B cell (primary cell): ENCODE results near the gene MTMR10. TPM values are rescaled to one million over a fixed set of nuclear protein-coding genes. Genes with fewer than 3 reads are reported as not detected.

Experiments
- ATAC-seq: fragments of 200-7000 bp; cut with Tn5 transposase; one replicate; pipeline ENCODE4 v1.10.0; 2021; ENCODE audit warnings: low read depth, mild to moderate bottlenecking, moderate number of reproducible peaks, moderate library complexity
- CTCF ChIA-PET: fragments of 350-600 bp; sonication (Branson Sonifier 250); formaldehyde crosslinking; loops from one replicate; lab custom pipeline; 2021; ENCODE audit warnings: antibody characterized with exemption, inconsistent platforms; lab: Charles Lee
- POLR2A ChIA-PET: fragments of 350-600 bp; sonication (Branson Sonifier 250); formaldehyde crosslinking; loops from one replicate; lab custom pipeline; 2021; ENCODE audit warnings: antibody characterized with exemption; lab: Charles Lee
- DNase-seq: peaks from one replicate; pipeline ENCODE4 v3.0.0; 2013
- H2AFZ ChIP-seq: 2 replicates; pipeline ENCODE4 v1.6.1; 2012; ENCODE audit warnings: mild to moderate bottlenecking, low read depth, low read length; ENCODE audit not compliant: insufficient read depth, poor library complexity, severe bottlenecking
- H3K27ac ChIP-seq, 2 donors: 1 replicate in 1 of 2; 2 replicates in 1 of 2; pipeline ENCODE4 v1.5.1; 2012 to 2013; ENCODE audit warnings: low read length in 2 of 2, mild to moderate bottlenecking in 2 of 2, moderate library complexity in 1 of 2
- H3K27me3 ChIP-seq, 4 experiments: fragments of 200-600 bp in 1 of 4; sonication (generic) in 1 of 4; replicated peaks in 1 of 4; 1 replicate in 2 of 4; 2 replicates in 2 of 4; pipeline versions ENCODE4 v1.6.1 to v1.7.0; 2013 to 2016; ENCODE audit warnings: low read length in 3 of 4, mild to moderate bottlenecking in 2 of 4, mixed read lengths in 1 of 4, moderate library complexity in 1 of 4; ENCODE audit not compliant: insufficient read depth in 4 of 4, control insufficient read depth in 3 of 4; ENCODE audit errors: control extremely low read depth in 1 of 4
- H3K36me3 ChIP-seq, 2 experiments: replicated peaks in 1 of 2; 1 replicate in 1 of 2; 2 replicates in 1 of 2; pipeline versions ENCODE4 v1.6.1 to v1.7.1; 2013; ENCODE audit warnings: low read length in 1 of 2; ENCODE audit not compliant: insufficient read depth in 2 of 2, control insufficient read depth in 1 of 2; ENCODE audit errors: control extremely low read depth in 1 of 2, extremely low read depth in 1 of 2
- H3K4me1 ChIP-seq, 2 donors: fragments of 200-600 bp in 1 of 2; sonication (generic) in 1 of 2; 1 replicate in 1 of 2; 2 replicates in 1 of 2; pipeline versions ENCODE4 v1.5.1 to v1.6.1; 2013 to 2017; ENCODE audit warnings: low read length in 2 of 2; ENCODE audit not compliant: control insufficient read depth in 2 of 2, insufficient read depth in 2 of 2
- H3K4me2 ChIP-seq: replicated peaks from 2 replicates; pipeline ENCODE3; 2012; ENCODE audit warnings: mild to moderate bottlenecking, low read depth, low read length; ENCODE audit not compliant: poor library complexity, severe bottlenecking
- H3K4me3 ChIP-seq, 5 experiments: fragments of 200-600 bp in 1 of 5; sonication (generic) in 1 of 5; 1 replicate in 3 of 5; 2 replicates in 2 of 5; pipeline versions ENCODE4 v1.5.1 to v1.7.0; 2011 to 2016; ENCODE audit warnings: low read length in 4 of 5, mild to moderate bottlenecking in 4 of 5, low read depth in 2 of 5, control low read depth in 1 of 5, moderate library complexity in 1 of 5; ENCODE audit not compliant: insufficient read depth in 1 of 5; ENCODE audit errors: control extremely low read depth in 1 of 5, extremely low read depth in 1 of 5
- H3K79me2 ChIP-seq: fragments of 200-600 bp; sonication (generic); one replicate; pipeline ENCODE4 v1.6.0; 2016; ENCODE audit warnings: low read length; ENCODE audit not compliant: control insufficient read depth, insufficient read depth
- H3K9ac ChIP-seq: fragments of 200-600 bp; sonication (generic); 2 replicates; pipeline ENCODE4 v1.6.1; 2017; ENCODE audit warnings: mild to moderate bottlenecking, low read length, moderate library complexity
- H3K9me3 ChIP-seq, 3 donors: one replicate each; pipeline versions ENCODE4 v1.6.1 to v1.7.1; 2013; ENCODE audit warnings: low read length in 2 of 3; ENCODE audit not compliant: control insufficient read depth in 2 of 3, insufficient read depth in 1 of 3; ENCODE audit errors: control extremely low read depth in 1 of 3
- H4K20me1 ChIP-seq: 2 replicates; pipeline ENCODE4 v1.6.0; 2012; ENCODE audit warnings: mild to moderate bottlenecking, low read length; ENCODE audit not compliant: insufficient read depth, control insufficient read depth, poor library complexity, severe bottlenecking
- H3K27ac Mint-ChIP-seq: one replicate; pipeline ENCODE4 v1.8.0; 2021; ENCODE audit warnings: mixed read lengths
- H3K27me3 Mint-ChIP-seq: one replicate; pipeline ENCODE4 v1.8.0; 2021; ENCODE audit warnings: mixed read lengths
- H3K4me1 Mint-ChIP-seq: one replicate; pipeline ENCODE4 v1.8.0; 2021; ENCODE audit warnings: mixed read lengths
- H3K4me3 Mint-ChIP-seq: one replicate; pipeline ENCODE4 v1.8.0; 2021; ENCODE audit warnings: mixed read lengths
- H3K9me3 Mint-ChIP-seq: one replicate; pipeline ENCODE4 v1.8.0; 2022; ENCODE audit warnings: mixed read lengths; ENCODE audit not compliant: insufficient read depth
- EZH2 ChIP-seq: IDR thresholded peaks from 2 replicates; pipeline ENCODE4 v1.6.1; 2012; ENCODE audit warnings: borderline replicate concordance, low read depth, mild to moderate bottlenecking, moderate library complexity, low read length; ENCODE audit not compliant: insufficient read depth, poor library complexity, severe bottlenecking
- WGBS: methylation state at CpG from one replicate; pipeline ENCODE4 v1.1.5; 2013; ENCODE audit warnings: missing lambda C conversion rate; ENCODE audit not compliant: insufficient coverage; 5-methylcytosine and 5-hydroxymethylcytosine counted together
- intact Hi-C: fragments of 100-400 bp; cut with micrococcal nuclease; formaldehyde crosslinking; loops from one replicate; pipeline ENCODE4 v1.10.0; 2022
- polyA plus RNA-seq: library from polyadenylated mRNA; depleted of rRNA; stranded (reverse); fragments of >200 nt; gene quantifications from 2 replicates; pipeline ENCODE4 v1.2.3, GENCODE V29; 2012
- total RNA-seq, 2 donors: library from RNA; stranded (reverse); fragments of 120-200 nt in 1 of 2; gene quantifications; 1 replicate in 1 of 2; 2 replicates in 1 of 2; pipeline versions ENCODE4 v1.2.3 to v1.2.4, GENCODE V29; 2013 to 2022
- TF ChIP-seq, protein P1 (sequence below): fragments of 200-600 bp; IDR thresholded peaks from one replicate; pipeline ENCODE4 v1.8.0; 2022; ENCODE audit warnings: antibody characterized with exemption, mild to moderate bottlenecking

Gene MTMR10
- total and polyA plus RNA-seq, 2 donors (not counting 1 experiment from before 2014, with no cell fraction given): 27.9 to 50.2 TPM

DNA sequence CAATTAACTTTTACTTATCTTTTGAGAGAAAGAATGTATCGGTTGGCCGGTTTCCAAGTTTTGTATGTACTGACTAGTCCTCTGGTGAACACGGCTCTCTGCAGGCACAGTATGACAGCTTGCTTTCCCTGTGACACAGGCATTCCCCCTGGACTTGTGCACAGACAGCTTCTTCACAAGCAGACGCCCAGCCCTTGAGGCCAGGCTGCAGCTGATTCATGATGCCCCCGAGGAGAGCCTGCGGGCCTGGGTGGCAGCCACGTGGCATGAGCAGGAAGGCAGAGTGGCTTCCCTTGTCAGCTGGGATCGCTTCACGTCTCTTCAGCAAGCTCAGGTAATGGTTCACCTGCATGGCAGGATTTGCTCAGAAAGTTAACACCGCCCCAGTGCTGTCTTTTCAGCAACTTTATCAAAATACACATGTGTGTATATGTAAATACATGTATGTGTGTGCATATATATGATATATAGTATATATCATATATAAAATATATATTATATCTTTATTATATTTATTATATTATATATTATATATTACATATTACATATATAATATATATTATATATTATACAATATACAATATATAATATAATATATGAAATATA is 62.3 kb downstream of the MTMR10 start:
- H3K4me3 Mint-ChIP-seq: no peak overlapping the region
- Histone ChIP-seq H3K36me3 (peaks cover 5 to 42% of the 10 kb centered on the region in 2 experiments), H3K9me3 (no peaks in the 10 kb centered on the region), H3K27me3 (no peaks in the 10 kb centered on the region), H3K4me3 (no peak overlapping the region), H2AFZ (no peak overlapping the region), H3K27ac (no peak overlapping the region), H3K9ac (no peak overlapping the region), H3K79me2 (no peaks in the 10 kb centered on the region), H3K4me2 (no peak overlapping the region), H4K20me1 (no peaks in the 10 kb centered on the region), H3K4me1 (peaks cover 0 to under 1% of the 10 kb centered on the region in 2 donors)
- H3K27me3 Mint-ChIP-seq: no peaks in the 10 kb centered on the region
- CTCF ChIA-PET: interaction anchor here (1.0 kb wide), 1 partner anchor 33 kb away, joined by 3 read pairs; no protein-coding TSS in a partner anchor
- peaks cover 11% of the 10 kb centered on the region for H3K4me1 Mint-ChIP-seq
- intact Hi-C loops: no loop called here
- POLR2A ChIA-PET: no interaction called here
- no peak for DNase-seq
- ATAC-seq: no peak
- no peak overlapping the region for H3K27ac Mint-ChIP-seq
- no peaks in the 10 kb centered on the region for H3K9me3 Mint-ChIP-seq
- WGBS: 90% methylated on average over 6 of the region's 10 CpGs
- TF ChIP-seq EZH2: no peak
- TF ChIP-seq, protein P1, sequence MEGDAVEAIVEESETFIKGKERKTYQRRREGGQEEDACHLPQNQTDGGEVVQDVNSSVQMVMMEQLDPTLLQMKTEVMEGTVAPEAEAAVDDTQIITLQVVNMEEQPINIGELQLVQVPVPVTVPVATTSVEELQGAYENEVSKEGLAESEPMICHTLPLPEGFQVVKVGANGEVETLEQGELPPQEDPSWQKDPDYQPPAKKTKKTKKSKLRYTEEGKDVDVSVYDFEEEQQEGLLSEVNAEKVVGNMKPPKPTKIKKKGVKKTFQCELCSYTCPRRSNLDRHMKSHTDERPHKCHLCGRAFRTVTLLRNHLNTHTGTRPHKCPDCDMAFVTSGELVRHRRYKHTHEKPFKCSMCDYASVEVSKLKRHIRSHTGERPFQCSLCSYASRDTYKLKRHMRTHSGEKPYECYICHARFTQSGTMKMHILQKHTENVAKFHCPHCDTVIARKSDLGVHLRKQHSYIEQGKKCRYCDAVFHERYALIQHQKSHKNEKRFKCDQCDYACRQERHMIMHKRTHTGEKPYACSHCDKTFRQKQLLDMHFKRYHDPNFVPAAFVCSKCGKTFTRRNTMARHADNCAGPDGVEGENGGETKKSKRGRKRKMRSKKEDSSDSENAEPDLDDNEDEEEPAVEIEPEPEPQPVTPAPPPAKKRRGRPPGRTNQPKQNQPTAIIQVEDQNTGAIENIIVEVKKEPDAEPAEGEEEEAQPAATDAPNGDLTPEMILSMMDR: no peak

DNA sequence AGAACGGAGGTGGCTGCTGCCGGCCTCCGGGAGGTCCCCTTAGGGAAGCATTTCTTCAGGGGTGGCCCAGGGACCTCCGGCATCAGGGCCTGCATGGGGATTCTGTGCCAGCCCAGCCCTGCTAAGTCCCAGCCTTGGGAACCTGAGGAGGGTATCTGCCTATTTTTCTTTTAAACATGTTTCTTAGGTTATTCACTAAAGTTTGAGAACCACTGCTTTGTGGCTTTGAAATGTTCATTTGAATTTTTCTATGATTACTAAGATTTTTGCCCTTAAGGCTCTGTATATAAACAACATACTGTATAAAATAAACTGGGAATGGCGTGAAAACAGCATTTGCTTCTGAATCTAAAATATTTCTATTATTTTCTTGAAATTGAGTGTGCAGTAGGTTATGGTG is 63.4 kb downstream of the MTMR10 start:
- no peaks in the 10 kb centered on the region for H3K9me3 Mint-ChIP-seq
- no peaks in the 10 kb centered on the region for H3K27me3 Mint-ChIP-seq
- no peaks in the 10 kb centered on the region for H3K4me1 ChIP-seq
- no peak overlapping the region for H3K27ac Mint-ChIP-seq
- no peaks in the 10 kb centered on the region for H4K20me1 ChIP-seq
- no peaks in the 10 kb centered on the region for H3K9me3 ChIP-seq
- no peak for TF ChIP-seq EZH2
- TF ChIP-seq, protein P1: no peak
- WGBS: 86% methylated on average over 4 of the region's 5 CpGs
- H3K4me1 Mint-ChIP-seq: peaks cover 6% of the 10 kb centered on the region
- H2AFZ ChIP-seq: no peak overlapping the region
- no peak overlapping the region for H3K4me2 ChIP-seq
- H3K79me2 ChIP-seq: no peaks in the 10 kb centered on the region
- no peak overlapping the region for H3K4me3 Mint-ChIP-seq
- peaks cover 5 to 47% of the 10 kb centered on the region in 2 experiments for H3K36me3 ChIP-seq
- ChIA-PET POLR2A (no interaction called here), CTCF (no interaction called here)
- intact Hi-C loops: no loop called here
- H3K27ac ChIP-seq: no peak overlapping the region
- H3K4me3 ChIP-seq: no peak overlapping the region
- no peak overlapping the region for H3K9ac ChIP-seq
- no peak for ATAC-seq
- no peaks in the 10 kb centered on the region for H3K27me3 ChIP-seq
- no peak for DNase-seq
